HEK293 (cell line): Measurements from ENCODE around the gene MAD2L1BP.

ENCODE experiments used
- INSM2 ChIP-seq: fragments of 450-650 bp; formaldehyde crosslinking; IDR thresholded peaks from 2 replicates; pipeline ENCODE4 v1.5.1; 2016; ENCODE audit warnings: missing biosample characterization, missing genetic modification characterization
- KLF1 ChIP-seq: fragments of 450-650 bp; formaldehyde crosslinking; IDR thresholded peaks from 2 replicates; pipeline ENCODE4 v1.5.1; 2016; ENCODE audit warnings: missing biosample characterization, missing genetic modification characterization
- KLF7 ChIP-seq: fragments of 450-650 bp; formaldehyde crosslinking; IDR thresholded peaks from 2 replicates; pipeline ENCODE4 v1.5.1; 2016; ENCODE audit warnings: missing biosample characterization, missing genetic modification characterization, borderline replicate concordance
- KLF8 ChIP-seq: fragments of 450-650 bp; formaldehyde crosslinking; IDR thresholded peaks from 2 replicates; pipeline ENCODE4 v1.5.1; 2016; ENCODE audit warnings: missing biosample characterization, missing genetic modification characterization
- MYNN ChIP-seq: fragments of 450-650 bp; formaldehyde crosslinking; IDR thresholded peaks from 2 replicates; pipeline ENCODE4 v1.5.1; 2016; ENCODE audit warnings: missing biosample characterization, missing genetic modification characterization, borderline replicate concordance
- OVOL3 ChIP-seq: fragments of 450-650 bp; formaldehyde crosslinking; IDR thresholded peaks from 2 replicates; pipeline ENCODE4 v1.5.1; 2016; ENCODE audit warnings: missing biosample characterization, missing genetic modification characterization
- PATZ1 ChIP-seq: fragments of 450-650 bp; formaldehyde crosslinking; IDR thresholded peaks from 2 replicates; pipeline ENCODE4 v1.5.1; 2016; ENCODE audit warnings: missing biosample characterization, missing genetic modification characterization
- SETDB1 ChIP-seq: IDR thresholded peaks from one replicate; pipeline ENCODE4 v1.6.1; 2017; ENCODE audit warnings: mild to moderate bottlenecking, low read length, moderate library complexity, mixed read lengths; ENCODE audit not compliant: insufficient read length
- SP2 ChIP-seq: fragments of 450-650 bp; formaldehyde crosslinking; IDR thresholded peaks from 2 replicates; pipeline ENCODE4 v1.5.1; 2016; ENCODE audit warnings: missing biosample characterization, missing genetic modification characterization
- SP3 ChIP-seq: fragments of 450-650 bp; formaldehyde crosslinking; IDR thresholded peaks from 2 replicates; pipeline ENCODE4 v1.5.1; 2016; ENCODE audit warnings: missing biosample characterization, missing genetic modification characterization
- TSHZ1 ChIP-seq: fragments of 450-650 bp; formaldehyde crosslinking; IDR thresholded peaks from 2 replicates; pipeline ENCODE4 v1.5.1; 2016; ENCODE audit warnings: missing biosample characterization, missing genetic modification characterization, borderline replicate concordance
- YY2 ChIP-seq: fragments of 450-650 bp; formaldehyde crosslinking; IDR thresholded peaks from 2 replicates; pipeline ENCODE4 v1.5.1; 2016; ENCODE audit warnings: missing biosample characterization, missing genetic modification characterization
- ZBTB7A ChIP-seq: fragments of 450-650 bp; formaldehyde crosslinking; IDR thresholded peaks from 2 replicates; pipeline ENCODE4 v1.5.1; 2016; ENCODE audit warnings: low read depth, missing biosample characterization, missing genetic modification characterization
- ZEB2 ChIP-seq: fragments of 450-650 bp; formaldehyde crosslinking; IDR thresholded peaks from 2 replicates; pipeline ENCODE4 v1.5.1; 2016; ENCODE audit warnings: missing biosample characterization, missing genetic modification characterization
- ZFHX2 ChIP-seq: fragments of 450-650 bp; formaldehyde crosslinking; conservative IDR thresholded peaks from 2 replicates; pipeline ENCODE4 v1.5.1; 2016; ENCODE audit warnings: missing biosample characterization, missing genetic modification characterization
- ZIC2 ChIP-seq: fragments of 450-650 bp; formaldehyde crosslinking; IDR thresholded peaks from 2 replicates; pipeline ENCODE4 v1.5.1; 2016; ENCODE audit warnings: missing biosample characterization, missing genetic modification characterization
- ZNF121 ChIP-seq: fragments of 450-650 bp; formaldehyde crosslinking; IDR thresholded peaks from 2 replicates; pipeline ENCODE4 v1.5.1; 2016; ENCODE audit warnings: missing biosample characterization, missing genetic modification characterization
- ZNF133 ChIP-seq: fragments of 450-650 bp; formaldehyde crosslinking; IDR thresholded peaks from 2 replicates; pipeline ENCODE4 v1.5.1; 2016; ENCODE audit warnings: missing biosample characterization, missing genetic modification characterization
- ZNF2 ChIP-seq: fragments of 450-650 bp; formaldehyde crosslinking; IDR thresholded peaks from 2 replicates; pipeline ENCODE4 v1.5.1; 2016; ENCODE audit warnings: missing biosample characterization, missing genetic modification characterization
- ZNF211 ChIP-seq: fragments of 450-650 bp; formaldehyde crosslinking; IDR thresholded peaks from 2 replicates; pipeline ENCODE4 v1.5.1; 2016; ENCODE audit warnings: low read depth, missing biosample characterization, missing genetic modification characterization
- ZNF214 ChIP-seq: fragments of 450-650 bp; formaldehyde crosslinking; IDR thresholded peaks from 2 replicates; pipeline ENCODE4 v1.5.1; 2017; ENCODE audit warnings: missing biosample characterization, mild to moderate bottlenecking, missing genetic modification characterization, borderline replicate concordance
- ZNF248 ChIP-seq: fragments of 450-650 bp; formaldehyde crosslinking; IDR thresholded peaks from 2 replicates; pipeline ENCODE4 v1.5.1; 2017; ENCODE audit warnings: missing biosample characterization, missing genetic modification characterization
- ZNF26 ChIP-seq: fragments of 450-650 bp; formaldehyde crosslinking; IDR thresholded peaks from 2 replicates; pipeline ENCODE4 v1.5.1; 2016; ENCODE audit warnings: missing biosample characterization, missing genetic modification characterization
- ZNF302 ChIP-seq: fragments of 450-650 bp; formaldehyde crosslinking; IDR thresholded peaks from 2 replicates; pipeline ENCODE4 v1.5.1; 2016; ENCODE audit warnings: missing biosample characterization, missing genetic modification characterization, low read depth
- ZNF335 ChIP-seq: fragments of 450-650 bp; formaldehyde crosslinking; conservative IDR thresholded peaks from 2 replicates; pipeline ENCODE4 v1.5.1; 2016; ENCODE audit warnings: missing biosample characterization, missing genetic modification characterization
- ZNF394 ChIP-seq: fragments of 450-650 bp; formaldehyde crosslinking; IDR thresholded peaks from 2 replicates; pipeline ENCODE4 v1.5.1; 2016; ENCODE audit warnings: missing biosample characterization, missing genetic modification characterization, mild to moderate bottlenecking, moderate library complexity, borderline replicate concordance
- ZNF529 ChIP-seq: fragments of 450-650 bp; formaldehyde crosslinking; IDR thresholded peaks from 2 replicates; pipeline ENCODE4 v1.5.1; 2017; ENCODE audit warnings: missing genetic modification characterization, missing biosample characterization; ENCODE audit not compliant: insufficient replicate concordance
- ZNF610 ChIP-seq: fragments of 450-650 bp; formaldehyde crosslinking; IDR thresholded peaks from 2 replicates; pipeline ENCODE4 v1.5.1; 2016; ENCODE audit warnings: missing biosample characterization, missing genetic modification characterization, borderline replicate concordance
- ZNF624 ChIP-seq: fragments of 450-650 bp; formaldehyde crosslinking; IDR thresholded peaks from 2 replicates; pipeline ENCODE4 v1.5.1; 2017; ENCODE audit warnings: missing biosample characterization, missing genetic modification characterization
- ZNF776 ChIP-seq: fragments of 450-650 bp; formaldehyde crosslinking; IDR thresholded peaks from 2 replicates; pipeline ENCODE4 v1.5.0; 2017; ENCODE audit warnings: missing biosample characterization, missing genetic modification characterization, borderline replicate concordance
- ZNF785 ChIP-seq: fragments of 450-650 bp; formaldehyde crosslinking; IDR thresholded peaks from 2 replicates; pipeline ENCODE4 v1.5.1; 2016; ENCODE audit warnings: missing biosample characterization, missing genetic modification characterization
- ZSCAN16 ChIP-seq: fragments of 450-650 bp; formaldehyde crosslinking; IDR thresholded peaks from 2 replicates; pipeline ENCODE4 v1.5.1; 2016; ENCODE audit warnings: missing biosample characterization, missing genetic modification characterization

MAD2L1BP gene

GRCh38 chr6:43644940-43645612 is 9.4 kb downstream of the MAD2L1BP start, which contains the start of gene RSPH9 (continued):
- peak; percentile 74 for TF ChIP-seq KLF8 (tag by site-specific recombination)
- TF ChIP-seq ZNF776 (tag by site-specific recombination), result no peak
- no peak for TF ChIP-seq ZNF133 (tag by site-specific recombination)
- TF ChIP-seq INSM2 (tag by site-specific recombination), result no peak
- TF ChIP-seq MYNN, result peak; percentile 87
- TF ChIP-seq ZNF248 (tag by site-specific recombination), result no peak
- no peak for TF ChIP-seq ZNF624
- TF ChIP-seq ZNF610 (tag by site-specific recombination), result no peak
- peak; percentile 69 for TF ChIP-seq SP2 (tag by site-specific recombination)
- TF ChIP-seq TSHZ1, result no peak
- no peak for TF ChIP-seq ZNF302 (tag by site-specific recombination)
- peak; percentile 93 for TF ChIP-seq KLF1 (tag by site-specific recombination)
- TF ChIP-seq OVOL3, result no peak
- TF ChIP-seq ZNF785, result no peak
- peak; percentile 49; the same call in 1 of the 2 replicates for TF ChIP-seq SP3 (tag by site-specific recombination)
- TF ChIP-seq ZSCAN16 (tag by site-specific recombination), result no peak
- no peak for TF ChIP-seq SETDB1
- TF ChIP-seq ZNF529, result no peak
- no peak for TF ChIP-seq ZEB2 (tag by site-specific recombination)
- TF ChIP-seq ZNF2 (tag by site-specific recombination), result no peak
- no peak for TF ChIP-seq ZNF26 (tag by site-specific recombination)
- TF ChIP-seq ZNF335 (tag by site-specific recombination), result peak; percentile 31
- TF ChIP-seq ZNF394 (tag by site-specific recombination), result no peak
- no peak for TF ChIP-seq ZNF121 (tag by site-specific recombination)
- peak; percentile 57 for TF ChIP-seq PATZ1 (tag by site-specific recombination)
- TF ChIP-seq KLF7 (tag by site-specific recombination), result no peak
- TF ChIP-seq ZBTB7A (tag by site-specific recombination), result no peak
- no peak for TF ChIP-seq ZNF214 (tag by site-specific recombination)
- no peak for TF ChIP-seq YY2 (tag by site-specific recombination)
- TF ChIP-seq ZFHX2 (tag by site-specific recombination), result peak; percentile 72
- TF ChIP-seq ZNF211 (tag by site-specific recombination), result no peak
- 0 out of 2 replicates have a peak, but pooled peaks have one; percentile 12 for TF ChIP-seq ZIC2 (tag by site-specific recombination)
